Smooth muscle cell (in vitro differentiated cells): ENCODE results near the gene TLCD3A. TPM values are rescaled to one million over a fixed set of nuclear protein-coding genes. Genes with fewer than 3 reads are reported as not detected.
"Not testable (repeated sequence)": the region's sequence is repeated elsewhere in the genome, so short reads cannot be mapped to it uniquely, and the experiment has no call there.

Experiments
- DNase-seq: peaks from one replicate; lab custom pipeline; 2025; ENCODE audit not compliant: unreplicated experiment; lab: John Stamatoyannopoulos, UW
- H2AFZ ChIP-seq: fragments of 200-600 bp; sonication (generic); 2 replicates; pipeline ENCODE4 v1.6.0; 2016; ENCODE audit warnings: antibody characterized with exemption, low read depth, mild to moderate bottlenecking
- H3F3A ChIP-seq: fragments of 200-600 bp; sonication (generic); 2 replicates; pipeline ENCODE4 v1.6.0; 2017; ENCODE audit warnings: antibody characterized with exemption, low read depth
- H3K27ac ChIP-seq: fragments of 200-600 bp; sonication (generic); 2 replicates; pipeline ENCODE4 v1.5.1; 2016; ENCODE audit warnings: low read depth, mild to moderate bottlenecking
- H3K27me3 ChIP-seq: fragments of 200-600 bp; sonication (generic); 2 replicates; pipeline ENCODE4 v1.6.1; 2016; ENCODE audit warnings: low read depth, mild to moderate bottlenecking
- H3K36me3 ChIP-seq: fragments of 200-600 bp; sonication (generic); 2 replicates; pipeline ENCODE4 v1.5.1; 2016; ENCODE audit warnings: low read depth
- H3K4me1 ChIP-seq: fragments of 200-600 bp; sonication (generic); 2 replicates; pipeline ENCODE4 v1.5.1; 2016; ENCODE audit warnings: low read depth
- H3K4me2 ChIP-seq: fragments of 200-600 bp; sonication (generic); 2 replicates; pipeline ENCODE4 v1.6.0; 2016; ENCODE audit warnings: mild to moderate bottlenecking
- H3K4me3 ChIP-seq: fragments of 200-600 bp; sonication (generic); 2 replicates; pipeline ENCODE4 v1.5.1; 2016; ENCODE audit warnings: mild to moderate bottlenecking
- H3K79me2 ChIP-seq: fragments of 200-600 bp; sonication (generic); 2 replicates; pipeline ENCODE4 v1.6.0; 2016; ENCODE audit warnings: low read depth, mild to moderate bottlenecking
- H3K9ac ChIP-seq: fragments of 200-600 bp; sonication (generic); 2 replicates; pipeline ENCODE4 v1.6.0; 2016; ENCODE audit warnings: low read depth
- H3K9me3 ChIP-seq: fragments of 200-600 bp; sonication (generic); replicated peaks from 2 replicates; pipeline ENCODE4 v1.5.1; 2016; ENCODE audit warnings: low read depth
- H4K20me1 ChIP-seq: fragments of 200-600 bp; sonication (generic); 2 replicates; pipeline ENCODE4 v1.6.0; 2016; ENCODE audit warnings: low read depth
- WGBS: methylation state at CpG from one replicate; pipeline ENCODE4 v1.1.7; 2016; ENCODE audit warnings: low lambda C conversion rate; 5-methylcytosine and 5-hydroxymethylcytosine counted together
- polyA plus RNA-seq: library from polyadenylated mRNA; unstranded; fragments of >200 nt; fragmentation: Nextera tagmentation; extraction: Ambion mirVana; gene quantifications from 2 replicates; pipeline ENCODE4 v1.2.1, GENCODE V29; 2016
- total RNA-seq: library from RNA; depleted of rRNA; stranded (reverse); fragments of >200 nt; gene quantifications from 2 replicates; pipeline ENCODE4 v1.2.3, GENCODE V29; 2014
- TF ChIP-seq, protein P1 (sequence below): fragments of 200-600 bp; sonication (generic); IDR thresholded peaks from 2 replicates; pipeline ENCODE4 v1.5.1; 2017; ENCODE audit warnings: borderline replicate concordance, mild to moderate bottlenecking, antibody characterized with exemption; ENCODE audit not compliant: insufficient read depth, poor library complexity, severe bottlenecking

The TLCD3A gene
- total and polyA plus RNA-seq, 2 experiments from 2014 or later: 21.9 to 23.0 TPM

GRCh38 chr17:789160-789840 is 56.9 kb downstream of the TLCD3A start:
- Histone ChIP-seq H3K4me2 (no peak overlapping the region), H3K27ac (peak overlapping the region; percentile 9), H3K79me2 (peaks cover 12% of the 10 kb centered on the region), H4K20me1 (peaks cover 8% of the 10 kb centered on the region), H3K4me3 (no peak overlapping the region), H3K27me3 (no peaks in the 10 kb centered on the region), H3K4me1 (no peaks in the 10 kb centered on the region), H3F3A (peaks cover 6% of the 10 kb centered on the region), H3K9me3 (no peaks in the 10 kb centered on the region), H3K36me3 (no peaks in the 10 kb centered on the region), H2AFZ (no peak overlapping the region), H3K9ac (no peak overlapping the region)
- DNase-seq: no peak
- 89% methylated on average over 14 of the region's 14 CpGs for WGBS
- TF ChIP-seq, protein P1, sequence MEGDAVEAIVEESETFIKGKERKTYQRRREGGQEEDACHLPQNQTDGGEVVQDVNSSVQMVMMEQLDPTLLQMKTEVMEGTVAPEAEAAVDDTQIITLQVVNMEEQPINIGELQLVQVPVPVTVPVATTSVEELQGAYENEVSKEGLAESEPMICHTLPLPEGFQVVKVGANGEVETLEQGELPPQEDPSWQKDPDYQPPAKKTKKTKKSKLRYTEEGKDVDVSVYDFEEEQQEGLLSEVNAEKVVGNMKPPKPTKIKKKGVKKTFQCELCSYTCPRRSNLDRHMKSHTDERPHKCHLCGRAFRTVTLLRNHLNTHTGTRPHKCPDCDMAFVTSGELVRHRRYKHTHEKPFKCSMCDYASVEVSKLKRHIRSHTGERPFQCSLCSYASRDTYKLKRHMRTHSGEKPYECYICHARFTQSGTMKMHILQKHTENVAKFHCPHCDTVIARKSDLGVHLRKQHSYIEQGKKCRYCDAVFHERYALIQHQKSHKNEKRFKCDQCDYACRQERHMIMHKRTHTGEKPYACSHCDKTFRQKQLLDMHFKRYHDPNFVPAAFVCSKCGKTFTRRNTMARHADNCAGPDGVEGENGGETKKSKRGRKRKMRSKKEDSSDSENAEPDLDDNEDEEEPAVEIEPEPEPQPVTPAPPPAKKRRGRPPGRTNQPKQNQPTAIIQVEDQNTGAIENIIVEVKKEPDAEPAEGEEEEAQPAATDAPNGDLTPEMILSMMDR: no peak

DNA sequence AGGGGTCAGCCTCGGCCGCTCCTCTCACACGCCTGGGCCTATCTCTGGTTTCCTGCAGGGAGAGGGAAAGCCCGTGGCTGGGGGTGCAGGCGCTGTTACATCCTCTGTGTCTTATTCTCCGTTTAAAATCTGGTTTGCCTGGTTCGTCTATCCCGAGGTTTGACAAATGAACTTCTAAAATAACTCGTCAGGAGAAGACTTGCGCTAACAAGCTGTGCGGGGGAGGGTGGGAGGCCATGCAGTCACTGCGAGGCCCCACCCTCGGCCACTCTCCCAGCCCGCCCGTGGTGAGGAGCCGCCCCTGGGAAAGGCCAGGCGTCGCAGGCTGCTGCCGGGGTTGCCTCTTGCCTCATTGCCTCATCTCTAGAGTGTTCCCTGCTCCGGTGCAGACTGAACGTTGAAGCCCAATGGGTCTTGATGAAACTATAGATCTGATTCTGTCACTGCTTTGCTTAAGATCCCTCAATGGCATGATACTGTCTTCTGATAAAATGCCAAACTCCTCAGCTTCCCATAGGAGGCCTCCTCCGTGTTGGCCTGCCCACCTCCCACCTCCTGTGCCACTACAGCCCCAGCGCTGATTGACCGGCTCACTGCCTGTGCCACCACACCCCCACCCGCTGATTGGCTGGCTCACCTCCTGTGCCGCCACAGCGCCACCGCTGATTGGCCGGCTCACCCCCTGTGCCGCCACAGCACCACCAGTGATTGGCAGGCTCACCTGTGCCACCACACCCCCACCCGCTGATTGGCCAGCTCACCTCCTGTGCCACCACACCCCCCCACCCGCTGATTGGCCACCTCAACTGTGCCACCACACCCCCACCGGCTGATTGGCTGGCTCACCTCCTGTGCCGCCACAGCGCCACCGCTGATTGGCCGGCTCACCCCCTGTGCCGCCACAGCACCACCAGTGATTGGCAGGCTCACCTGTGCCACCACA is 57.8 kb downstream of the TLCD3A start:
- not testable (repeated sequence) for H4K20me1 ChIP-seq, H3K36me3 ChIP-seq, DNase-seq, H3K9ac ChIP-seq, H2AFZ ChIP-seq, H3K79me2 ChIP-seq, H3K4me3 ChIP-seq, H3K9me3 ChIP-seq, H3K27me3 ChIP-seq, H3K4me1 ChIP-seq
- peaks cover 10% of the 10 kb centered on the region for H3F3A ChIP-seq
- H3K27ac ChIP-seq: peak overlapping the region; percentile 9
- 65% methylated on average over 24 of the region's 38 CpGs for WGBS
- H3K4me2 ChIP-seq: peak overlapping the region; percentile 2

DNA sequence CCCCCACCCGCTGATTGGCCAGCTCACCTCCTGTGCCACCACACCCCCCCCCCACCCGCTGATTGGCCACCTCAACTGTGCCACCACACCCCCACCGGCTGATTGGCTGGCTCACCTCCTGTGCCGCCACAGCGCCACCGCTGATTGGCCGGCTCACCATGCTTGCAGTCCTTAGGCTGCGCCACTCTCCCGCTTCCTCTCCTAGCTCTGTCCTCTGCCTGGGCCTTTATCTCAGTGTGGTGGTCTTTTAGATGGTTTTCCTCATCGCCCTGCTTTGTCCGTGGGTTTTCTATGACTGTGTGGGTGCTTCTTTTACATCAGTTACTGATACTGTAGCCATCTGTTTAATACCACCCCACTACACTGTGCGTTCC is 58.5 kb downstream of the TLCD3A start:
- peaks cover 11% of the 10 kb centered on the region for H3F3A ChIP-seq
- H3K27ac ChIP-seq, H3K4me3 ChIP-seq, H4K20me1 ChIP-seq, H3K36me3 ChIP-seq, DNase-seq, H2AFZ ChIP-seq, H3K9me3 ChIP-seq, H3K4me1 ChIP-seq, H3K4me2 ChIP-seq, H3K27me3 ChIP-seq, H3K79me2 ChIP-seq, H3K9ac ChIP-seq: not testable (repeated sequence)
- WGBS: 93% methylated on average over 9 of the region's 12 CpGs

- no peaks in the 10 kb centered on the region for H3K9me3 ChIP-seq
- DNase-seq: no peak
- peaks cover 8% of the 10 kb centered on the region for H4K20me1 ChIP-seq
- no peak overlapping the region for H3K27ac ChIP-seq
- H3K79me2 ChIP-seq: peaks cover 3% of the 10 kb centered on the region
- H2AFZ ChIP-seq: no peak overlapping the region
- no peak overlapping the region for H3K4me2 ChIP-seq
- H3K27me3 ChIP-seq: no peaks in the 10 kb centered on the region
- no peaks in the 10 kb centered on the region for H3K36me3 ChIP-seq
- H3K4me3 ChIP-seq: no peak overlapping the region
- H3K4me1 ChIP-seq: peaks cover 4% of the 10 kb centered on the region
- no peak overlapping the region for H3K9ac ChIP-seq
- peaks cover 13% of the 10 kb centered on the region for H3F3A ChIP-seq
- TF ChIP-seq, protein P1: no peak
- WGBS: 91% methylated on average over 19 of the region's 19 CpGs
These were observed 59.4 kb downstream of the TLCD3A start for GRCh38 chr17:791829-792228.
